K562 (cell line): Measurements from ENCODE around the gene COL5A1. TPM values are rescaled to one million over a fixed set of nuclear protein-coding genes. Genes with fewer than 3 reads are reported as not detected.

Experiments
- ATAC-seq: fragments of 200-7000 bp; cut with Tn5 transposase; 3 replicates; pipeline ENCODE4 v1.9.1; 2020; ENCODE audit warnings: moderate library complexity
- BruUV-seq: library from RNA; stranded (reverse); fragments of 400-500 nt; replicated peaks from 2 replicates; lab custom pipeline; 2021; lab: Mats Ljungman, UMichigan
- CTCF ChIA-PET: fragments of 300-600 bp; formaldehyde crosslinking; extraction: SDS; loops from one replicate; lab custom pipeline; 2021; ENCODE audit warnings: low intra/inter-chr PET ratio; lab: Yijun Ruan, JAX
- POLR2A ChIA-PET: fragments of 300-600, 350-650 bp; sonication (Branson Sonifier 250); formaldehyde crosslinking; extraction: SDS; loops from one replicate; lab custom pipeline; 2021; ENCODE audit warnings: antibody characterized with exemption, inconsistent platforms; lab: Yijun Ruan, JAX
- DNase-seq, 4 experiments: peaks; one replicate each; pipeline versions ENCODE4 v3.0.0 to v3.0.0-alpha.2; 2011 to 2018; ENCODE audit warnings: low spot score in 3 of 4, mixed read lengths in 3 of 4; ENCODE audit errors: extremely low read depth in 1 of 4
- FAIRE-seq: peaks from 2 replicates; lab custom pipeline; 2011; peaks lifted over from hg19 to GRCh38; lab: Jason Lieb, UNC
- H2AFZ ChIP-seq: 2 replicates; pipeline ENCODE4 v1.6.0; 2011; ENCODE audit warnings: low read depth, low read length, control low read depth, inconsistent platforms
- H3K27ac ChIP-seq: fragments of 200-600 bp; 3 replicates; pipeline ENCODE4 v1.8.0; 2011; ENCODE audit warnings: low read depth, mild to moderate bottlenecking, control low read depth, inconsistent platforms, low read length, moderate library complexity, mixed read lengths; ENCODE audit errors: extremely low read depth
- H3K27me3 ChIP-seq, 2 experiments: fragments of 300-600 bp in 1 of 2; 2 replicates in 1 of 2; 3 replicates in 1 of 2; pipeline versions ENCODE4 v1.6.0 to v1.8.0; 2011; ENCODE audit warnings: inconsistent platforms in 2 of 2, low read length in 2 of 2, mild to moderate bottlenecking in 1 of 2, mixed read lengths in 1 of 2, moderate library complexity in 1 of 2; ENCODE audit not compliant: control insufficient read depth in 2 of 2, insufficient read depth in 2 of 2
- H3K36me3 ChIP-seq: fragments of 300-600 bp; 3 replicates; pipeline ENCODE4 v1.8.0; 2011; ENCODE audit warnings: mild to moderate bottlenecking, low read length, inconsistent platforms; ENCODE audit not compliant: control insufficient read depth, insufficient read depth
- H3K4me1 ChIP-seq, 2 experiments: fragments of 200-600 bp in 1 of 2; replicated peaks in 1 of 2; 2 replicates in 1 of 2; 3 replicates in 1 of 2; pipeline versions ENCODE4 v1.5.1 to v1.8.0; 2011; ENCODE audit warnings: inconsistent platforms in 2 of 2, low read length in 2 of 2, mild to moderate bottlenecking in 1 of 2, mixed read lengths in 1 of 2, moderate library complexity in 1 of 2; ENCODE audit not compliant: control insufficient read depth in 2 of 2, insufficient read depth in 2 of 2
- H3K4me2 ChIP-seq: 2 replicates; pipeline ENCODE4 v1.6.1; 2011; ENCODE audit warnings: low read length, control low read depth, inconsistent platforms, mixed read lengths; ENCODE audit not compliant: insufficient read depth
- H3K4me3 ChIP-seq: fragments of 200-600 bp; sonication (generic), shearing (Covaris generic); 2 replicates; pipeline ENCODE4 v1.5.1; 2016; ENCODE audit warnings: control low read depth, inconsistent platforms
- H3K79me2 ChIP-seq: fragments of 200-600 bp; 3 replicates; pipeline ENCODE4 v1.8.0; 2011; ENCODE audit warnings: low read length, inconsistent platforms; ENCODE audit not compliant: control insufficient read depth, insufficient read depth
- H3K9ac ChIP-seq, 2 experiments: 2 replicates each; pipeline versions ENCODE4 v1.6.0 to v1.6.1; 2011; ENCODE audit warnings: low read depth in 2 of 2, low read length in 2 of 2, control low read depth in 1 of 2, inconsistent platforms in 1 of 2, mild to moderate bottlenecking in 1 of 2, mixed read lengths in 1 of 2; ENCODE audit not compliant: insufficient read depth in 1 of 2
- H3K9me1 ChIP-seq: one replicate; pipeline ENCODE4 v1.6.0; 2011; ENCODE audit warnings: inconsistent platforms, mild to moderate bottlenecking, low read length, moderate library complexity; ENCODE audit not compliant: control insufficient read depth, insufficient read depth
- H3K9me3 ChIP-seq: replicated peaks from 2 replicates; pipeline ENCODE4 v1.5.1; 2011; ENCODE audit warnings: low read depth, low read length, inconsistent platforms; ENCODE audit not compliant: control insufficient read depth, insufficient read depth
- H4K20me1 ChIP-seq: replicated peaks from 2 replicates; pipeline ENCODE4 v1.6.1; 2011; ENCODE audit warnings: low read length, inconsistent platforms, mixed read lengths; ENCODE audit not compliant: control insufficient read depth, insufficient read depth
- ARID2 ChIP-seq: fragments of 450-650 bp; IDR thresholded peaks from 2 replicates; pipeline ENCODE4 v1.6.1; 2017; ENCODE audit warnings: antibody characterized with exemption, mild to moderate bottlenecking
- NR3C1 ChIP-seq: sonication (generic); formaldehyde crosslinking; IDR thresholded peaks from 2 replicates; pipeline ENCODE4 v1.8.1; 2022; ENCODE audit warnings: missing genetic modification reagents
- U2AF2 ChIP-seq: fragments of 200-400 bp; formaldehyde crosslinking; optimal IDR thresholded peaks from 2 replicates; pipeline ENCODE3; 2017; ENCODE audit warnings: low read depth, mild to moderate bottlenecking, low read length
- ZBTB8A ChIP-seq: fragments of 450-650 bp; IDR thresholded peaks from 2 replicates; pipeline ENCODE4 v1.6.1; 2018; ENCODE audit warnings: mild to moderate bottlenecking, moderate library complexity; ENCODE audit not compliant: partially characterized antibody
- WGBS: fragments of 100-300 bp; shearing (Covaris generic); methylation state at CpG from one replicate; pipeline ENCODE4 v1.1.6; 2016; ENCODE audit warnings: low coverage, mixed read lengths; ENCODE audit not compliant: insufficient coverage; ENCODE audit errors: missing lambda C conversion rate; 5-methylcytosine and 5-hydroxymethylcytosine counted together
- in situ Hi-C: fragments of 300-500 bp; cut with MboI; formaldehyde crosslinking; loops from 4 replicates; pipeline ENCODE4 v1.15.0; 2018; ENCODE audit warnings: inconsistent platforms, mixed read lengths
- intact Hi-C: fragments of 100-400 bp; cut with micrococcal nuclease; formaldehyde crosslinking; loops from 2 replicates; pipeline ENCODE4 v1.14.2; 2022
- polyA plus RNA-seq, 8 experiments: library from polyadenylated mRNA; depleted of rRNA in 4 of 8; stranded (reverse) in 5 of 8; unstranded in 3 of 8; fragments of >200 nt; fragmentation: Nextera tagmentation in 2 of 8; fragmentation: Illumina TruSeq in 1 of 8; extraction: Ambion mirVana in 2 of 8; extraction: Trizol in 1 of 8; gene quantifications; 2 replicates each; pipeline versions ENCODE4 v1.2.1 to v1.2.3, GENCODE V29; 2011 to 2014; ENCODE audit warnings: inconsistent platforms in 1 of 8, missing spikeins in 1 of 8
- total RNA-seq, 7 experiments: library from RNA; depleted of rRNA in 6 of 7; stranded (reverse); fragments of >200 nt in 6 of 7; fragmentation: Illumina TruSeq in 2 of 7; extraction: Trizol in 2 of 7; gene quantifications; 2 replicates each; pipeline versions ENCODE4 v1.2.1 to v1.2.3, GENCODE V29; 2011 to 2021; ENCODE audit warnings: low replicate concordance in 1 of 7
- TF ChIP-seq, protein P1 (sequence below): fragments of 200-600 bp; sonication (generic); IDR thresholded peaks from one replicate; pipeline ENCODE4 v1.6.1; 2012; ENCODE audit warnings: mild to moderate bottlenecking, low read depth, low read length, inconsistent platforms
- TF ChIP-seq, protein P2 (sequence below): fragments of 450-650 bp; formaldehyde crosslinking; IDR thresholded peaks from 2 replicates; pipeline ENCODE4 v1.4.0; 2022; ENCODE audit warnings: mild to moderate bottlenecking, moderate library complexity
- TF ChIP-seq, protein P3 (sequence below): IDR thresholded peaks from 2 replicates; pipeline ENCODE4 v1.6.1; 2011; ENCODE audit warnings: borderline replicate concordance, low read depth, mild to moderate bottlenecking, moderate library complexity, low read length; ENCODE audit not compliant: insufficient read depth, poor library complexity, severe bottlenecking

COL5A1 gene
- total and polyA plus RNA-seq, 9 of the 15 experiments (the other 6 are each of a cell fraction or from before 2014, with no cell fraction given) = under 0.01 to 0.13 (median 0.04) TPM; not detected in 6

DNA sequence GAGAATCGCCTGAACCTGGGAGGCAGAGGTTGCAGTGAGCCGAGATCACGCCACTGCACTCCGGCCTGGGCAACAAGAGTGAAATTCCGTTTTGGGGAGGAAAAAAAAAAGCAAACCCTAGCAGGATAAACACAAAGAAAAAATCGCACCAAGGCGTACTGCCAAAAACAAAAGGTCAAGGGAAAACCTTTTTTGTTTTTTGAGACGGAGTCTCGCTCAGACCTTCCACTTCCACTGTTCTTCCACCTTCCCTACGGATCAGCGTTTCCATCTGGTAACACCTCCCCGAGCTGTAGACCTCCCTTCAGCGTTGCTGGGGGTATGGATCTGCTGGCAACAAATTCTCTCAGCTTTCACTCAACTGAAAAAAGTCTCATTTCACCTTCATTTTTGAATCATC, 218.9 kb downstream of the COL5A1 start:
- TF ChIP-seq ZBTB8A = no peak
- TF ChIP-seq, protein P1, sequence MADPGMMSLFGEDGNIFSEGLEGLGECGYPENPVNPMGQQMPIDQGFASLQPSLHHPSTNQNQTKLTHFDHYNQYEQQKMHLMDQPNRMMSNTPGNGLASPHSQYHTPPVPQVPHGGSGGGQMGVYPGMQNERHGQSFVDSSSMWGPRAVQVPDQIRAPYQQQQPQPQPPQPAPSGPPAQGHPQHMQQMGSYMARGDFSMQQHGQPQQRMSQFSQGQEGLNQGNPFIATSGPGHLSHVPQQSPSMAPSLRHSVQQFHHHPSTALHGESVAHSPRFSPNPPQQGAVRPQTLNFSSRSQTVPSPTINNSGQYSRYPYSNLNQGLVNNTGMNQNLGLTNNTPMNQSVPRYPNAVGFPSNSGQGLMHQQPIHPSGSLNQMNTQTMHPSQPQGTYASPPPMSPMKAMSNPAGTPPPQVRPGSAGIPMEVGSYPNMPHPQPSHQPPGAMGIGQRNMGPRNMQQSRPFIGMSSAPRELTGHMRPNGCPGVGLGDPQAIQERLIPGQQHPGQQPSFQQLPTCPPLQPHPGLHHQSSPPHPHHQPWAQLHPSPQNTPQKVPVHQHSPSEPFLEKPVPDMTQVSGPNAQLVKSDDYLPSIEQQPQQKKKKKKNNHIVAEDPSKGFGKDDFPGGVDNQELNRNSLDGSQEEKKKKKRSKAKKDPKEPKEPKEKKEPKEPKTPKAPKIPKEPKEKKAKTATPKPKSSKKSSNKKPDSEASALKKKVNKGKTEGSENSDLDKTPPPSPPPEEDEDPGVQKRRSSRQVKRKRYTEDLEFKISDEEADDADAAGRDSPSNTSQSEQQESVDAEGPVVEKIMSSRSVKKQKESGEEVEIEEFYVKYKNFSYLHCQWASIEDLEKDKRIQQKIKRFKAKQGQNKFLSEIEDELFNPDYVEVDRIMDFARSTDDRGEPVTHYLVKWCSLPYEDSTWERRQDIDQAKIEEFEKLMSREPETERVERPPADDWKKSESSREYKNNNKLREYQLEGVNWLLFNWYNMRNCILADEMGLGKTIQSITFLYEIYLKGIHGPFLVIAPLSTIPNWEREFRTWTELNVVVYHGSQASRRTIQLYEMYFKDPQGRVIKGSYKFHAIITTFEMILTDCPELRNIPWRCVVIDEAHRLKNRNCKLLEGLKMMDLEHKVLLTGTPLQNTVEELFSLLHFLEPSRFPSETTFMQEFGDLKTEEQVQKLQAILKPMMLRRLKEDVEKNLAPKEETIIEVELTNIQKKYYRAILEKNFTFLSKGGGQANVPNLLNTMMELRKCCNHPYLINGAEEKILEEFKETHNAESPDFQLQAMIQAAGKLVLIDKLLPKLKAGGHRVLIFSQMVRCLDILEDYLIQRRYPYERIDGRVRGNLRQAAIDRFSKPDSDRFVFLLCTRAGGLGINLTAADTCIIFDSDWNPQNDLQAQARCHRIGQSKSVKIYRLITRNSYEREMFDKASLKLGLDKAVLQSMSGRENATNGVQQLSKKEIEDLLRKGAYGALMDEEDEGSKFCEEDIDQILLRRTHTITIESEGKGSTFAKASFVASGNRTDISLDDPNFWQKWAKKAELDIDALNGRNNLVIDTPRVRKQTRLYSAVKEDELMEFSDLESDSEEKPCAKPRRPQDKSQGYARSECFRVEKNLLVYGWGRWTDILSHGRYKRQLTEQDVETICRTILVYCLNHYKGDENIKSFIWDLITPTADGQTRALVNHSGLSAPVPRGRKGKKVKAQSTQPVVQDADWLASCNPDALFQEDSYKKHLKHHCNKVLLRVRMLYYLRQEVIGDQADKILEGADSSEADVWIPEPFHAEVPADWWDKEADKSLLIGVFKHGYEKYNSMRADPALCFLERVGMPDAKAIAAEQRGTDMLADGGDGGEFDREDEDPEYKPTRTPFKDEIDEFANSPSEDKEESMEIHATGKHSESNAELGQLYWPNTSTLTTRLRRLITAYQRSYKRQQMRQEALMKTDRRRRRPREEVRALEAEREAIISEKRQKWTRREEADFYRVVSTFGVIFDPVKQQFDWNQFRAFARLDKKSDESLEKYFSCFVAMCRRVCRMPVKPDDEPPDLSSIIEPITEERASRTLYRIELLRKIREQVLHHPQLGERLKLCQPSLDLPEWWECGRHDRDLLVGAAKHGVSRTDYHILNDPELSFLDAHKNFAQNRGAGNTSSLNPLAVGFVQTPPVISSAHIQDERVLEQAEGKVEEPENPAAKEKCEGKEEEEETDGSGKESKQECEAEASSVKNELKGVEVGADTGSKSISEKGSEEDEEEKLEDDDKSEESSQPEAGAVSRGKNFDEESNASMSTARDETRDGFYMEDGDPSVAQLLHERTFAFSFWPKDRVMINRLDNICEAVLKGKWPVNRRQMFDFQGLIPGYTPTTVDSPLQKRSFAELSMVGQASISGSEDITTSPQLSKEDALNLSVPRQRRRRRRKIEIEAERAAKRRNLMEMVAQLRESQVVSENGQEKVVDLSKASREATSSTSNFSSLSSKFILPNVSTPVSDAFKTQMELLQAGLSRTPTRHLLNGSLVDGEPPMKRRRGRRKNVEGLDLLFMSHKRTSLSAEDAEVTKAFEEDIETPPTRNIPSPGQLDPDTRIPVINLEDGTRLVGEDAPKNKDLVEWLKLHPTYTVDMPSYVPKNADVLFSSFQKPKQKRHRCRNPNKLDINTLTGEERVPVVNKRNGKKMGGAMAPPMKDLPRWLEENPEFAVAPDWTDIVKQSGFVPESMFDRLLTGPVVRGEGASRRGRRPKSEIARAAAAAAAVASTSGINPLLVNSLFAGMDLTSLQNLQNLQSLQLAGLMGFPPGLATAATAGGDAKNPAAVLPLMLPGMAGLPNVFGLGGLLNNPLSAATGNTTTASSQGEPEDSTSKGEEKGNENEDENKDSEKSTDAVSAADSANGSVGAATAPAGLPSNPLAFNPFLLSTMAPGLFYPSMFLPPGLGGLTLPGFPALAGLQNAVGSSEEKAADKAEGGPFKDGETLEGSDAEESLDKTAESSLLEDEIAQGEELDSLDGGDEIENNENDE = no peak
- TF ChIP-seq, protein P2, sequence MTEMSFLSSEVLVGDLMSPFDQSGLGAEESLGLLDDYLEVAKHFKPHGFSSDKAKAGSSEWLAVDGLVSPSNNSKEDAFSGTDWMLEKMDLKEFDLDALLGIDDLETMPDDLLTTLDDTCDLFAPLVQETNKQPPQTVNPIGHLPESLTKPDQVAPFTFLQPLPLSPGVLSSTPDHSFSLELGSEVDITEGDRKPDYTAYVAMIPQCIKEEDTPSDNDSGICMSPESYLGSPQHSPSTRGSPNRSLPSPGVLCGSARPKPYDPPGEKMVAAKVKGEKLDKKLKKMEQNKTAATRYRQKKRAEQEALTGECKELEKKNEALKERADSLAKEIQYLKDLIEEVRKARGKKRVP = no peak
- TF ChIP-seq U2AF2 = no peak
- TF ChIP-seq, protein P3, sequence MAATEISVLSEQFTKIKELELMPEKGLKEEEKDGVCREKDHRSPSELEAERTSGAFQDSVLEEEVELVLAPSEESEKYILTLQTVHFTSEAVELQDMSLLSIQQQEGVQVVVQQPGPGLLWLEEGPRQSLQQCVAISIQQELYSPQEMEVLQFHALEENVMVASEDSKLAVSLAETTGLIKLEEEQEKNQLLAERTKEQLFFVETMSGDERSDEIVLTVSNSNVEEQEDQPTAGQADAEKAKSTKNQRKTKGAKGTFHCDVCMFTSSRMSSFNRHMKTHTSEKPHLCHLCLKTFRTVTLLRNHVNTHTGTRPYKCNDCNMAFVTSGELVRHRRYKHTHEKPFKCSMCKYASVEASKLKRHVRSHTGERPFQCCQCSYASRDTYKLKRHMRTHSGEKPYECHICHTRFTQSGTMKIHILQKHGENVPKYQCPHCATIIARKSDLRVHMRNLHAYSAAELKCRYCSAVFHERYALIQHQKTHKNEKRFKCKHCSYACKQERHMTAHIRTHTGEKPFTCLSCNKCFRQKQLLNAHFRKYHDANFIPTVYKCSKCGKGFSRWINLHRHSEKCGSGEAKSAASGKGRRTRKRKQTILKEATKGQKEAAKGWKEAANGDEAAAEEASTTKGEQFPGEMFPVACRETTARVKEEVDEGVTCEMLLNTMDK = no peak
- no peak for TF ChIP-seq NR3C1 (CRISPR knock-in tag)
- no peak for TF ChIP-seq ARID2
- no peak overlapping the region for H3K27ac ChIP-seq
- 0% methylated on average over 12 of the region's 13 CpGs for WGBS
- H3K9me3 ChIP-seq = no peaks in the 10 kb centered on the region
- ATAC-seq (no peak), FAIRE-seq (no peak), DNase-seq (no peak)
- H3K79me2 ChIP-seq = no peaks in the 10 kb centered on the region; the same call in 2 of the 3 replicates
- CTCF ChIA-PET = no interaction called here
- H3K27me3 ChIP-seq = peaks cover 0 to 16% of the 10 kb centered on the region in 2 experiments; a peak in 2 of 5 replicates
- POLR2A ChIA-PET = no interaction called here
- in situ Hi-C loops (no loop called here), intact Hi-C loops (no loop called here)
- H3K4me2 ChIP-seq = no peak overlapping the region
- no TSS peak for BruUV-seq
- 0 out of 2 replicates have a peak, but pooled peaks cover 3% of the 10 kb centered on the region for H4K20me1 ChIP-seq
- H3K9ac ChIP-seq = no peak overlapping the region
- H2AFZ ChIP-seq = no peak overlapping the region
- no peaks in the 10 kb centered on the region for H3K36me3 ChIP-seq
- H3K9me1 ChIP-seq = no peaks in the 10 kb centered on the region
- H3K4me3 ChIP-seq = no peak overlapping the region
- H3K4me1 ChIP-seq = no peaks in the 10 kb centered on the region
